Hematopoietic multipotent progenitor cell treated with erythropoietin and hydrocortisone succinate and interleukin-3 and kit ligand, for 4 days (in vitro differentiated cells): Measurements from ENCODE around the gene SPCS3.

ENCODE experiments used
- DNase-seq: peaks from one replicate; pipeline ENCODE4 v3.0.0-alpha.2; 2015

The SPCS3 gene

GRCh38 chr4:176354884-176355283 lies 35.1 kb downstream of the SPCS3 start:
- DNase-seq: no peak

DNA sequence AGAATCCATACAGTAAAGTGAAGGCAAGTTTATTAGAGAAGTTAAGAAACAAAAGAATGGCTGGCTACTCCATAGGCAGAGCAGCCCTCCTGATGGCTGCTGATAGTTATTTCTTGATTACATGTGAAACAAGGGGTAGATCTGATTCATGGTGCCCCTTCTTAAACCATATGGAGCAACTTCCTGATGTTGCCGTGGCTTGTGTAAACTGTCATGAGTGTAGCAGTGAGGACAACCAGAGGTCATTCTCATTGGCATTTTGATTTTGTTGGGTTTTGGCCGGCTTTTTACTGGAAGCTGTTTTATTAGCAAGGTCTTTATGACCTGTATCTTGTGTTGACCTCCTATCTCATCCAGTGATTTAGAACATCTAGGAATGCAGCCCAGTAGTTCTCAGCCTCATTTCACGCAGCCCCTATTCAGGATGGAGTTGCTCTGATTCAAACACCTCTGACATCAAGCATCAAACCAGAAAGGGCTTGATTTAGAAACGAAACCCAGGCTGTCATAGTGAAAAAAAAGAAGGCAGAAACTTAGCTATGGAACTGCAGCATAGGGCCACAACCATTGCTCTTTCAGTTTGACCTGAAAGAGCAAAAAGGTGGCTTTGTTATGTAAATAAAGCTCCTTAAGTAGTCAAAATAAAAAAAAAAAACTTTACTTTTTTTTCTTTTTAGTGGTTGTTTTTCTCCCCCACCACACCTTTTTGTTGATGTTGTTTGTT lies 37.8 kb downstream of the SPCS3 start:
- no peak for DNase-seq

- no peak for DNase-seq
Measured at GRCh38 chr4:176358083-176358469, 38.3 kb downstream of the SPCS3 start.

- DNase-seq: no peak
Measured at GRCh38 chr4:176359590-176359989, 39.8 kb downstream of the SPCS3 start.

DNA sequence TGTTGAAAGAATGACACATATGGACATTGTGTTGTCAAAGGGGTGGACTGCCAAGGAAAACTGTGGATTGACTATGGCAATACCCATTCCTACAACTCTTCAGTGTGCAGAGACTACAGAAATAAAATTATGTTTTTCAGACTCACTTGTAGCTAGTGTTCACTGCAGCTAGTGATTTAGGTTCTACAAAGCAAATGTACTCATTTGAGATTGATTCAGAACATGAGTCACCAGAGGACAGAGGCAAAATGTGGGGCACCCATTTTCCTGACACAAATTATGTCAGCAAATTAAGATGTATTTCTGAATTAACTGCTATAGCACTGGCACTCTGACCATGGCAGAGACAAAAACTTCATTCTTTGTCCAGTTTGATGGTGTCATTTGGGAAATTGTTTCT lies 40.7 kb downstream of the SPCS3 start:
- no peak for DNase-seq

- no peak for DNase-seq
Measured at GRCh38 chr4:176363072-176363471, 43.3 kb downstream of the SPCS3 start.

DNA sequence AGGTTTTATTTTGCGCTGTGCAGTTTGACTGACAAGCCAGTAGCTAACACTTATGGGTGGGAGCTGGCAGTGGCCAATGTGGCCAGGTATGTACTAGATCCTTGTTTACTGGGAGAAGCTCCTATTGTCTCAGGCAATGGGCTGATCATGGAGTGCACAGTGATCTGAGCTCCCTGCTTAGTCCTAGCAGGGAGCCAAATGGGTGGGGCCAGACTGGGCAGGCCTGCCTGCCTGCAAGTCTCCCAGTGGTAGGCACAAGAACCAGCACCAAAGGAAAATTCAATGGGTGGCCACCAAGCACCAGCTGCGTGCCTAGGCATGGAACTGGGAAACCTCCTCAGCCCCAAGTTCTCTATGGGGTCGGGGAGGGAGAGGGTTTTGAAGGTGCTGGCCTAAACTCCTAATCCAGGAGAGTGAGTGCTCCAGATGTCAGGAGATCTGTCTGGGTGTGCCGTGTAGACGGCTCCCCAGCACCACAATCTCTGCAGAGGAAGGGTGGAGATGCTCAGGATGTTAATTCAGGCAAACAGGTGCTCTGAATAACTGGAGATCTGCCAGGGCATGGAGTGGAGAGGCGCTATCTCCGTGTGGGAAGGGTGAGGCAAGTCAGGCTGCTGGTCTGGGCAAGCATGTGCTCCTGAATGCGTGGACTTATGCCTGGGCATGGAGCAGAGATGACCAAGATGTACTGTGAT lies 48.2 kb downstream of the SPCS3 start:
- DNase-seq: no peak

DNA sequence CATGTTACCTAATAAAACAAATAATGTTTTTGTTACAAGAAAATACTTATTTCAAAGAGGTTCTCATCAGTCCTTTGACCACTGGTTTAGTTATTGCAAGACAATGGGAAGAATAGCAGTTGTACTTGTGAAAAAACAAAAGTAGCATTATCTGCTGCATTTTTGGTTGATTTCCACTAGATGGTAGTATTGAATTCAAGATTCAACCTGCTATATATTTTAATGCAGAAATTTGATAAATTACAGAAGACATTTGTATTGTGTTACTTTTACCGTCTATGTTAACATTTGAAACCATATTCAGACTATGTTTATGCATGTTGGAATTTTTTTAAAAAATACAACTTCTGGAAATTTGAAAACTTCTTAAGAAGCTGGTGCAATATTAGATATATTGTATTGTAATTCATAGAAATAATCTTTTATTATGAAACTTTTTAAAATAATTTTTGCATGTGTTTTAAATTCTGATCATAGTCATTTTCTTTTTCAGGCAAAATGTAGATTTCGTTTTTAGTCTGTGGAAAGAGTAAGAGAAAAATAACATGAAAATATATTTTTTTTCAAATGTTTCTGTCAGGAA lies 56.4 kb downstream of the SPCS3 start:
- peak; percentile 53 for DNase-seq

- DNase-seq: peak; percentile 16
Measured at GRCh38 chr4:176377780-176378179, 58.0 kb downstream of the SPCS3 start.

DNA sequence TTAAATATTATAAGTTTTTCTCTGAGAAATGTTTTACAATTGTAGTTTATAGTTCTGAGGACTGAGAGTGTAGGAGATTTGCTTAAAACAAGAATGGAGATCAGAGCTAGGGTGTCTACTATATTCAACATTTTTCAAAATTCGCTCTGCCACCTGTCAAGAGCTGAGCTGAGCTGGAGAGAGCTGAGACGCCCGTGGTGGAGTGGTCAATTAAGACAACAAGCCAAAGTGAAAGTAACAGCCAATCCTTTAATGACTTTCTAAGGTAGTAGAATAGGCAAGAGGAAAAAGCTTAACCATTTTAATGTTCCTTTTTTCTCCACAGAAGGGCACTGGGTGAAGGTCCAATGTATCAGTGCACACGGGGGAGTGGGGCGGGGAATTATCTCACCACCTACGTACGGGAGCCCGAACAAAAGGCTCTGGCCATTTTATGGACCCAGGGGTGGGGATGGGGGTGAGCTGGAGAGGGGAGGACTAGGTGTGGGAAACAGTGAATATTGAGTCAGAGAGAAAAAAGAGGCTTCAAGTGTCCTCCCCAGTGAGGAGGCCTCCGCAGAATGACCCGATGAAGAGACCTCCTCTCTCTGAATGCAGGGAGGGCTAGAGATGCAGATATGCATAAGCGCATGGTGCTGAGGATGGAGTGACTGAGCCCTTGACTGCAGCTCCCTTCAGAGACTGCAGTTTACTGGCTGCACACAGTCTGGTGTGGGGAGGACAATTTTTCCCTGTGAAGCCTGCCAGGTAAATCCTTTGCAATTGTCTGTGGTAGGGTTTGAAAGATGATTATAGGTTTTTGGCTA lies 60.8 kb downstream of the SPCS3 start:
- no peak for DNase-seq
